Iris pigment epithelial cell (primary cell): Measurements from ENCODE around the gene PEX3.
"Not testable (repeated sequence)": the region's sequence is repeated elsewhere in the genome, so short reads cannot be mapped to it uniquely, and the experiment has no call there.

ENCODE experiments used
- DNase-seq: peaks from one replicate; pipeline ENCODE4 v3.0.0-alpha.2; 2011; ENCODE audit warnings: low read depth

The PEX3 gene

GRCh38 chr6:143450453-143451371, at the start of gene PEX3, which contains the start of gene ADAT2:
TSS of gene PEX3 (plus strand) at chr6:143450805. CDS start at chr6:143451043, 238 bp downstream.
TSS of gene ADAT2 (minus strand) at chr6:143450695. CDS start at chr6:143450658, 37 bp downstream.
- peak; percentile 96 for DNase-seq

GRCh38 chr6:143401068-143401446, 49.5 kb upstream of the PEX3 start:
- DNase-seq, result no peak

GRCh38 chr6:143401636-143402370, 48.8 kb upstream of the PEX3 start:
- no peak for DNase-seq

- DNase-seq, result no peak
Observed at GRCh38 chr6:143402721-143403336, 47.8 kb upstream of the PEX3 start.

- peak; percentile 81 for DNase-seq
Observed at GRCh38 chr6:143405373-143406154, 45.0 kb upstream of the PEX3 start.

GRCh38 chr6:143406673-143407072, 43.9 kb upstream of the PEX3 start:
- DNase-seq, result no peak

- DNase-seq, result no peak
Observed at GRCh38 chr6:143408151-143408786, 42.3 kb upstream of the PEX3 start.

- no peak for DNase-seq
Observed at GRCh38 chr6:143408787-143409162, 41.8 kb upstream of the PEX3 start.

GRCh38 chr6:143410859-143411270, 39.7 kb upstream of the PEX3 start:
- peak; percentile 66 for DNase-seq

GRCh38 chr6:143414769-143415168, 35.8 kb upstream of the PEX3 start:
- no peak for DNase-seq

GRCh38 chr6:143419526-143419925, 31.1 kb upstream of the PEX3 start:
- no peak for DNase-seq

GRCh38 chr6:143426026-143426425, 24.6 kb upstream of the PEX3 start:
- no peak for DNase-seq

- DNase-seq, result peak; percentile 81
Observed at GRCh38 chr6:143427109-143427817, 23.3 kb upstream of the PEX3 start.

GRCh38 chr6:143429970-143430369, 20.6 kb upstream of the PEX3 start:
- DNase-seq, result no peak

GRCh38 chr6:143431226-143431625, 19.4 kb upstream of the PEX3 start:
- no peak for DNase-seq

GRCh38 chr6:143432588-143432987, 18.0 kb upstream of the PEX3 start:
- DNase-seq, result no peak

GRCh38 chr6:143441010-143441409, 9.6 kb upstream of the PEX3 start:
- DNase-seq, result no peak

- peak; percentile 51 for DNase-seq
Observed at GRCh38 chr6:143441680-143442545, 8.7 kb upstream of the PEX3 start.

- no peak for DNase-seq
Observed at GRCh38 chr6:143443096-143443495, 7.5 kb upstream of the PEX3 start.

GRCh38 chr6:143447865-143448264, 2.7 kb upstream of the PEX3 start:
- not testable (repeated sequence) for DNase-seq
